Body of pancreas (tissue), 4 donors: ENCODE measurements around the gene ACAA1. TPM values are rescaled to one million over a fixed set of nuclear protein-coding genes. Genes with fewer than 3 reads are reported as not detected.
"Not testable (repeated sequence)": the region's sequence is repeated elsewhere in the genome, so short reads cannot be mapped to it uniquely, and the experiment has no call there.

Experiments
- ATAC-seq: fragments of 150-250 bp; one replicate; pipeline ENCODE4 v1.9.1; 2016
- DNase-seq, 4 donors: peaks; one replicate each; pipeline ENCODE4 v3.0.0-alpha.2; 2019
- H3K27ac ChIP-seq, 4 donors: fragments of 200-600 bp; sonication (generic); 1 replicate in 3 of 4; 2 replicates in 1 of 4; pipeline versions ENCODE4 v1.5.1 to v1.6.1; 2016 to 2019; ENCODE audit warnings: mild to moderate bottlenecking in 1 of 4, mixed read lengths in 1 of 4, moderate library complexity in 1 of 4
- H3K27me3 ChIP-seq, 2 donors: fragments of 200-600 bp; sonication (generic); one replicate each; pipeline ENCODE4 v1.6.0; 2016; ENCODE audit warnings: mild to moderate bottlenecking in 1 of 2
- H3K36me3 ChIP-seq, 2 donors: fragments of 200-600 bp; sonication (generic); replicated peaks in 1 of 2; 2 replicates each; pipeline ENCODE4 v1.5.1; 2016; ENCODE audit warnings: low read depth in 2 of 2; ENCODE audit not compliant: insufficient read depth in 1 of 2
- H3K4me1 ChIP-seq: fragments of 200-600 bp; sonication (generic); one replicate; pipeline ENCODE4 v1.6.0; 2016
- H3K4me3 ChIP-seq, 2 donors: fragments of 200-600 bp; sonication (generic); 1 replicate in 1 of 2; 2 replicates in 1 of 2; pipeline ENCODE4 v1.5.1; 2016 to 2019
- H3K9me3 ChIP-seq, 3 donors: fragments of 200-600 bp; sonication (generic); 1 replicate in 2 of 3; 2 replicates in 1 of 3; pipeline ENCODE4 v1.5.1; 2016
- CTCF ChIP-seq, 7 experiments: fragments of 450-650 bp in 4 of 7; fragments of 200-600 bp in 3 of 7; sonication (generic) in 3 of 7; IDR thresholded peaks; one replicate each; pipeline ENCODE4 v1.5.1; 2016 to 2019; ENCODE audit warnings: antibody characterized with exemption in 7 of 7
- POLR2A ChIP-seq, 3 donors: fragments of 450-650 bp; IDR thresholded peaks; one replicate each; pipeline ENCODE4 v1.6.1; 2016; ENCODE audit warnings: antibody characterized with exemption in 3 of 3, mild to moderate bottlenecking in 2 of 3
- WGBS, 2 donors: methylation state at CpG; one replicate each; pipeline ENCODE4 v1.1.5; 2017; 5-methylcytosine and 5-hydroxymethylcytosine counted together
- intact Hi-C: fragments of 100-400 bp; cut with DNase I; formaldehyde crosslinking; loops from one replicate; pipeline ENCODE4 v1.15.1; 2023
- small RNA-seq: library from RNA; depleted of rRNA; stranded (forward); fragments of <200 nt; gene quantifications from one replicate; pipeline ENCODE3, GENCODE V24; 2016
- total RNA-seq, 2 donors: library from RNA; depleted of rRNA; stranded (reverse); fragments of >200 nt; gene quantifications; one replicate each; pipeline ENCODE4 v1.1.0, GENCODE V29; 2016

Gene ACAA1
- total RNA-seq, 2 donors from 2014 or later, result 91.8 to 92.6 TPM

- Histone ChIP-seq H3K9me3 (no peaks in the 10 kb centered on the region), H3K4me1 (no peaks in the 10 kb centered on the region), H3K4me3 (no peak overlapping the region), H3K27ac (no peak overlapping the region), H3K36me3 (no peaks in the 10 kb centered on the region), H3K27me3 (no peaks in the 10 kb centered on the region)
- 89 to 93% methylated on average over 13 of the region's 13 CpGs for WGBS, 2 donors
- ATAC-seq (no peak), DNase-seq (no peak)
- intact Hi-C loops, result no loop called here
- TF ChIP-seq POLR2A (IDR thresholded peaks at IDR 0.05), result no peak
- TF ChIP-seq CTCF (IDR thresholded peaks at IDR 0.05), result no peak
These were observed 53.0 kb downstream of the ACAA1 start for GRCh38 chr3:38083871-38084333.

GRCh38 chr3:38083254-38083653 lies 53.7 kb downstream of the ACAA1 start:
- H3K27ac ChIP-seq, H3K27me3 ChIP-seq, H3K4me3 ChIP-seq, ATAC-seq, H3K36me3 ChIP-seq, DNase-seq, H3K9me3 ChIP-seq, intact Hi-C loops, H3K4me1 ChIP-seq: not testable (repeated sequence)
- WGBS, 2 donors, result no CpG with 5 or more reads among the region's 1 CpG

- H3K27ac ChIP-seq, H3K27me3 ChIP-seq, ATAC-seq, H3K4me3 ChIP-seq, H3K36me3 ChIP-seq, H3K4me1 ChIP-seq, DNase-seq, intact Hi-C loops, H3K9me3 ChIP-seq: not testable (repeated sequence)
- WGBS, 2 donors, result 94 to 100% methylated on average over 4 to 14 of the region's 16 CpGs
These were observed 54.6 kb downstream of the ACAA1 start for GRCh38 chr3:38082296-38082695.

- H3K27ac ChIP-seq, ATAC-seq, DNase-seq, H3K27me3 ChIP-seq, H3K36me3 ChIP-seq, H3K4me3 ChIP-seq, H3K9me3 ChIP-seq, H3K4me1 ChIP-seq, intact Hi-C loops: not testable (repeated sequence)
- WGBS, 2 donors, result 33 to 50% methylated on average over 3 of the region's 3 CpGs
These were observed 59.9 kb downstream of the ACAA1 start for GRCh38 chr3:38077073-38077472.

Small RNA genes lying within 50 kb of the gene (small RNA-seq; reads per million reads assigned to genes)
- gene RF00019, result not detected

Other genes with a start within 250 kb of the ACAA1 start
- 10 to 100 TPM in 1 of 2 donors, 1 to 10 TPM in 1; 3.6 to 10.4 TPM for gene VILL, start 146.3 kb downstream of the ACAA1 start, total RNA-seq
- gene PLCD1, start 107.5 kb downstream of the ACAA1 start, total RNA-seq, result 10 to 100 TPM in 1 of 2 donors, 1 to 10 TPM in 1; 7.9 to 12.2 TPM
- gene DLEC1, start 97.9 kb downstream of the ACAA1 start, total RNA-seq, result 1 to 10 TPM in 1 of 2 donors, under 1 TPM in 1; 0.78 to 1.3 TPM
- 10 to 100 TPM; 11.9 to 33.3 TPM for gene MYD88, start 1.5 kb upstream of the ACAA1 start, total RNA-seq
- 10 to 100 TPM; 16.1 to 23.7 TPM for gene OXSR1, start 28.4 kb upstream of the ACAA1 start, total RNA-seq
- under 1 TPM in 1 of 2 donors, not detected in 1; 0.52 TPM for gene SLC22A13, start 128.7 kb upstream of the ACAA1 start, total RNA-seq
- not detected for gene SLC22A14, start 145.2 kb upstream of the ACAA1 start, total RNA-seq
- 10 to 100 TPM in 1 of 2 donors, 1 to 10 TPM in 1; 7.8 to 49.8 TPM for gene XYLB, start 209.7 kb upstream of the ACAA1 start, total RNA-seq